Activated B cell treated with CpG ODN at 0.5 μM for 24 hours (primary cell): Measurements from ENCODE around the gene GOLT1A. TPM values are rescaled to one million over a fixed set of nuclear protein-coding genes. Genes with fewer than 3 reads are reported as not detected.
A peak's percentile ranks its signal among the peaks of the same experiment; 100 is the strongest.

Experiments
- ATAC-seq: fragments of 200-7000 bp; cut with Tn5 transposase; one replicate; pipeline ENCODE4 v1.10.0; 2021; ENCODE audit warnings: low read depth, mild to moderate bottlenecking, moderate library complexity
- CTCF ChIA-PET: fragments of 350-600 bp; sonication (Branson Sonifier 250); formaldehyde crosslinking; loops from one replicate; lab custom pipeline; 2021; ENCODE audit warnings: antibody characterized with exemption; lab: Charles Lee
- POLR2A ChIA-PET: fragments of 350-600 bp; sonication (Branson Sonifier 250); formaldehyde crosslinking; loops from one replicate; lab custom pipeline; 2021; ENCODE audit warnings: antibody characterized with exemption; lab: Charles Lee
- DNase-seq: peaks from one replicate; pipeline ENCODE4 v3.0.0; 2022
- H3K27ac Mint-ChIP-seq: one replicate; pipeline ENCODE4 v1.8.0; 2020; ENCODE audit warnings: mixed read lengths
- H3K27me3 Mint-ChIP-seq: one replicate; pipeline ENCODE4 v1.8.0; 2021; ENCODE audit warnings: mixed read lengths
- H3K36me3 Mint-ChIP-seq: one replicate; pipeline ENCODE4 v1.8.0; 2021; ENCODE audit warnings: low read depth, mixed read lengths
- H3K4me1 Mint-ChIP-seq: one replicate; pipeline ENCODE4 v1.8.0; 2021; ENCODE audit warnings: mixed read lengths
- H3K4me3 Mint-ChIP-seq: one replicate; pipeline ENCODE4 v1.8.0; 2020; ENCODE audit warnings: mild to moderate bottlenecking, mixed read lengths
- H3K9me3 Mint-ChIP-seq: one replicate; pipeline ENCODE4 v1.8.0; 2020; ENCODE audit warnings: mixed read lengths
- CTCF ChIP-seq: fragments of 200-600 bp; IDR thresholded peaks from one replicate; pipeline ENCODE4 v1.8.0; 2022; ENCODE audit warnings: antibody characterized with exemption, mild to moderate bottlenecking
- intact Hi-C: fragments of 100-400 bp; cut with micrococcal nuclease; formaldehyde crosslinking; loops from one replicate; pipeline ENCODE4 v1.15.1; 2024
- total RNA-seq: library from RNA; stranded (reverse); gene quantifications from 2 replicates; pipeline ENCODE4 v1.2.3, GENCODE V29; 2022

The GOLT1A gene
- total RNA-seq, 1 donor from 2014 or later: not detected

- CTCF ChIA-PET: interaction anchor here (1.5 to 2.3 kb wide), 2 partner anchors 17 to 29 kb away, joined by 3 to 5 read pairs; no protein-coding TSS in a partner anchor
- Mint-ChIP-seq H3K9me3 (no peaks in the 10 kb centered on the region), H3K4me1 (peaks cover 6% of the 10 kb centered on the region), H3K36me3 (no peaks in the 10 kb centered on the region), H3K27me3 (peaks cover 53% of the 10 kb centered on the region), H3K27ac (no peak overlapping the region), H3K4me3 (no peak overlapping the region)
- intact Hi-C loops: no loop called here
- ATAC-seq (peak; percentile 21), DNase-seq (no peak)
- POLR2A ChIA-PET: interaction anchor here (0.6 kb wide), 2 partner anchors 9 to 330 kb away, joined by 3 to 4 read pairs; no protein-coding TSS in a partner anchor
- TF ChIP-seq CTCF: no peak
Measured at GRCh38 chr1:204190212-204191211, 23.3 kb downstream of the GOLT1A start.

- Mint-ChIP-seq H3K36me3 (no peaks in the 10 kb centered on the region), H3K9me3 (no peaks in the 10 kb centered on the region), H3K27ac (no peak overlapping the region), H3K27me3 (peaks cover 53% of the 10 kb centered on the region), H3K4me1 (peaks cover 6% of the 10 kb centered on the region), H3K4me3 (no peak overlapping the region)
- ATAC-seq (no peak), DNase-seq (no peak)
- CTCF ChIA-PET: interaction anchor here (1.5 kb wide), 1 partner anchor 28 kb away, joined by 3 read pairs; no protein-coding TSS in a partner anchor
- TF ChIP-seq CTCF: no peak
- intact Hi-C loops: no loop called here
- POLR2A ChIA-PET: no interaction called here
Measured at GRCh38 chr1:204188959-204189639, 24.7 kb downstream of the GOLT1A start.

- ChIA-PET POLR2A (no interaction called here), CTCF (no interaction called here)
- no peak overlapping the region for H3K27ac Mint-ChIP-seq
- DNase-seq: no peak
- H3K36me3 Mint-ChIP-seq: no peaks in the 10 kb centered on the region
- peaks cover 6% of the 10 kb centered on the region for H3K4me1 Mint-ChIP-seq
- ATAC-seq: no peak
- H3K9me3 Mint-ChIP-seq: no peaks in the 10 kb centered on the region
- no peak for TF ChIP-seq CTCF
- H3K27me3 Mint-ChIP-seq: peaks cover 41% of the 10 kb centered on the region
- no peak overlapping the region for H3K4me3 Mint-ChIP-seq
- intact Hi-C loops: no loop called here
Measured at GRCh38 chr1:204186597-204186996, 27.2 kb downstream of the GOLT1A start.

- H3K36me3 Mint-ChIP-seq: no peaks in the 10 kb centered on the region
- no peak for ATAC-seq
- intact Hi-C loops: no loop called here
Measured at GRCh38 chr1:204181116-204181515, 32.7 kb downstream of the GOLT1A start.

More at GRCh38 chr1:204181116-204181515, 32.7 kb downstream of the GOLT1A start:
- DNase-seq: no peak
- H3K27me3 Mint-ChIP-seq: no peaks in the 10 kb centered on the region
- no peak for TF ChIP-seq CTCF
- no peaks in the 10 kb centered on the region for H3K9me3 Mint-ChIP-seq
- H3K27ac Mint-ChIP-seq: no peak overlapping the region
- POLR2A ChIA-PET: no interaction called here
- no peaks in the 10 kb centered on the region for H3K4me1 Mint-ChIP-seq
- CTCF ChIA-PET: no interaction called here
- H3K4me3 Mint-ChIP-seq: no peak overlapping the region
